ENCODE results near the gene RASD2.

Gene RASD2

DNA sequence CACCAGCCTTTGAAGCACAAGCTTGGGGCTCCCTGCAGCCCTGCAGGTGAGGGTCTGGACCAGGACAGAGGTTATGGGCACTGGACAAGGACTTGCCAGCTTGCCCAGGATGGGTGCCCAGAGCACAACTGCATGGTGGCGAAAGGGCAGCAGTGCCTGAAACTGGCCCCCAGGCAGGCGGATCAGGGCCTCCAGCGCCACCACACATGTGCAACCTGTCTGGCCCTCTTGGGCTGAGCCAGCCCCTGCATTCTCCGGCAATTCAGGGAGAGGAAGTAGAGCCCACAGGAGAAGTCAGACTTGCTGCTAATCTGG, 57.7 kb downstream of the RASD2 start:
- no peak overlapping the region for H3K4me3 ChIP-seq (ENCODE audit: low read length)
- no peak overlapping the region for H3K27ac ChIP-seq (ENCODE audit: low read depth, low read length)
- H3K4me1 ChIP-seq (ENCODE audit: insufficient read depth, low read length): peaks cover 8% of the 10 kb centered on the region; the same call in 1 of the 2 replicates
- no peaks in the 10 kb centered on the region for H3K27me3 ChIP-seq (ENCODE audit: insufficient read depth, low read length)
- H3K9ac ChIP-seq (ENCODE audit: low read depth, low read length): no peak overlapping the region
- H3K36me3 ChIP-seq (ENCODE audit: insufficient read depth, low read length): no peaks in the 10 kb centered on the region
- WGBS: 92% methylated on average over 4 of the region's 4 CpGs
- no peaks in the 10 kb centered on the region for H3K9me3 ChIP-seq (ENCODE audit: insufficient read depth, low read depth, low read length)

GRCh38 chr22:35599364-35599763, 58.7 kb downstream of the RASD2 start:
- no peak overlapping the region for H3K4me3 ChIP-seq (ENCODE audit: low read length)
- no peaks in the 10 kb centered on the region for H3K27me3 ChIP-seq (ENCODE audit: insufficient read depth, low read length)
- H3K9ac ChIP-seq (ENCODE audit: low read depth, low read length): no peak overlapping the region
- no peaks in the 10 kb centered on the region for H3K9me3 ChIP-seq (ENCODE audit: insufficient read depth, low read depth, low read length)
- WGBS: 97% methylated on average over 4 of the region's 4 CpGs
- H3K36me3 ChIP-seq (ENCODE audit: insufficient read depth, low read length): no peaks in the 10 kb centered on the region
- H3K27ac ChIP-seq (ENCODE audit: low read depth, low read length): no peak overlapping the region
- 0 out of 2 replicates have a peak, but pooled peaks cover under 1% of the 10 kb centered on the region for H3K4me1 ChIP-seq (ENCODE audit: insufficient read depth, low read length)

GRCh38 chr22:35600476-35600875, 59.8 kb downstream of the RASD2 start:
- Histone ChIP-seq H3K27ac (ENCODE audit: low read depth, low read length) (no peak overlapping the region), H3K9ac (ENCODE audit: low read depth, low read length) (no peak overlapping the region), H3K27me3 (ENCODE audit: insufficient read depth, low read length) (no peaks in the 10 kb centered on the region), H3K36me3 (ENCODE audit: insufficient read depth, low read length) (no peaks in the 10 kb centered on the region), H3K4me3 (ENCODE audit: low read length) (no peak overlapping the region), H3K9me3 (ENCODE audit: insufficient read depth, low read depth, low read length) (no peaks in the 10 kb centered on the region), H3K4me1 (ENCODE audit: insufficient read depth, low read length) (peaks cover 5% of the 10 kb centered on the region; the same call in 1 of the 2 replicates)
- 89% methylated on average over 12 of the region's 12 CpGs for WGBS

- Histone ChIP-seq H3K27me3 (ENCODE audit: insufficient read depth, low read length) (no peaks in the 10 kb centered on the region), H3K9me3 (ENCODE audit: insufficient read depth, low read depth, low read length) (no peaks in the 10 kb centered on the region), H3K9ac (ENCODE audit: low read depth, low read length) (no peak overlapping the region), H3K4me3 (ENCODE audit: low read length) (no peak overlapping the region), H3K27ac (ENCODE audit: low read depth, low read length) (no peak overlapping the region), H3K4me1 (ENCODE audit: insufficient read depth, low read length) (peaks cover 5% of the 10 kb centered on the region; the same call in 1 of the 2 replicates), H3K36me3 (ENCODE audit: insufficient read depth, low read length) (no peaks in the 10 kb centered on the region)
- 91% methylated on average over 5 of the region's 5 CpGs for WGBS
Observed at GRCh38 chr22:35601013-35601580, 60.5 kb downstream of the RASD2 start.

- WGBS: 89% methylated on average over 9 of the region's 9 CpGs
Observed at GRCh38 chr22:35601743-35602615, 61.3 kb downstream of the RASD2 start.

More at GRCh38 chr22:35601743-35602615, 61.3 kb downstream of the RASD2 start:
- Histone ChIP-seq H3K4me3 (ENCODE audit: low read length) (no peak overlapping the region), H3K9ac (ENCODE audit: low read depth, low read length) (no peak overlapping the region), H3K9me3 (ENCODE audit: insufficient read depth, low read depth, low read length) (no peaks in the 10 kb centered on the region), H3K36me3 (ENCODE audit: insufficient read depth, low read length) (no peaks in the 10 kb centered on the region), H3K27ac (ENCODE audit: low read depth, low read length) (no peak overlapping the region), H3K27me3 (ENCODE audit: insufficient read depth, low read length) (no peaks in the 10 kb centered on the region), H3K4me1 (ENCODE audit: insufficient read depth, low read length) (peaks cover 5% of the 10 kb centered on the region; the same call in 1 of the 2 replicates)

Data from HUES64 (cell line).